Fibroblast of lung (primary cell): ENCODE results near the gene CYP19A1.

Source experiments
- EZH2 ChIP-seq: IDR thresholded peaks from 2 replicates; pipeline ENCODE4 v1.5.1; 2012; ENCODE audit warnings: low read length, control low read depth, mild to moderate bottlenecking; ENCODE audit errors: missing control alignments
- TF ChIP-seq, protein P1 (sequence below), 2 donors: IDR thresholded peaks in 1 of 2; conservative IDR thresholded peaks in 1 of 2; 1 replicate in 1 of 2; 2 replicates in 1 of 2; pipeline ENCODE4 v1.5.1; 2011 to 2012; ENCODE audit warnings: low read length in 2 of 2, control low read depth in 1 of 2, inconsistent platforms in 1 of 2, low read depth in 1 of 2, mild to moderate bottlenecking in 1 of 2

DNA sequence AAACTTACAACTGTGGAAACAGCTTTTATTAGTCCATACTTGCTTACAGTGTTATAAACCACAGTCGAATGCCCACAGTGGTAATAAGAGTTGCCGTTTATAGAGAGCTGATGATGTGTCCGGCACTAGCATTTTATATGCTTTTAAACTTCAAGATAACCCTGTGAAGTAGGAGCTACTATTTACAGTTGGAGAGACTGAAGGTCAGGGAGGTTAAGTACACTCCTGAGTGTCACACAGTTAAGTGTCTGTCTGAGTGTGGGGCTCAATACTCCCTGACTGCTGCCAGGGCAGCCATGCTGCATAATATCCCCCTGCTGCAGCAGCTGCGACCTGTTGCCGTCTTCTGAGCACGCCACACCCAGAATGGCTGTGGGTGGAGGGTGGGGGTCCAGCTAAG lies 153.8 kb downstream of the CYP19A1 start:
- TF ChIP-seq, protein P1, sequence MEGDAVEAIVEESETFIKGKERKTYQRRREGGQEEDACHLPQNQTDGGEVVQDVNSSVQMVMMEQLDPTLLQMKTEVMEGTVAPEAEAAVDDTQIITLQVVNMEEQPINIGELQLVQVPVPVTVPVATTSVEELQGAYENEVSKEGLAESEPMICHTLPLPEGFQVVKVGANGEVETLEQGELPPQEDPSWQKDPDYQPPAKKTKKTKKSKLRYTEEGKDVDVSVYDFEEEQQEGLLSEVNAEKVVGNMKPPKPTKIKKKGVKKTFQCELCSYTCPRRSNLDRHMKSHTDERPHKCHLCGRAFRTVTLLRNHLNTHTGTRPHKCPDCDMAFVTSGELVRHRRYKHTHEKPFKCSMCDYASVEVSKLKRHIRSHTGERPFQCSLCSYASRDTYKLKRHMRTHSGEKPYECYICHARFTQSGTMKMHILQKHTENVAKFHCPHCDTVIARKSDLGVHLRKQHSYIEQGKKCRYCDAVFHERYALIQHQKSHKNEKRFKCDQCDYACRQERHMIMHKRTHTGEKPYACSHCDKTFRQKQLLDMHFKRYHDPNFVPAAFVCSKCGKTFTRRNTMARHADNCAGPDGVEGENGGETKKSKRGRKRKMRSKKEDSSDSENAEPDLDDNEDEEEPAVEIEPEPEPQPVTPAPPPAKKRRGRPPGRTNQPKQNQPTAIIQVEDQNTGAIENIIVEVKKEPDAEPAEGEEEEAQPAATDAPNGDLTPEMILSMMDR (conservative IDR thresholded peaks at IDR 0.05 in 1 of 2, IDR thresholded peaks at IDR 0.05 in 1 of 2; ENCODE audit: low read depth in 1 of 2, low read length in 2 of 2), result no peak
- TF ChIP-seq EZH2, result no peak
